ENCODE measurements around the gene OR4N5. TPM values are rescaled to one million over a fixed set of nuclear protein-coding genes. Genes with fewer than 3 reads are reported as not detected.

Gene OR4N5
- total RNA-seq, 4 donors from 2014 or later: not detected

GRCh38 chr14:20180486-20180885 is 41.9 kb downstream of the OR4N5 start:
- no peaks in the 10 kb centered on the region for H3K36me3 ChIP-seq
- no peaks in the 10 kb centered on the region for H3K4me1 ChIP-seq
- no peak for TF ChIP-seq POLR2A (IDR thresholded peaks at IDR 0.05)
- TF ChIP-seq, protein P1, sequence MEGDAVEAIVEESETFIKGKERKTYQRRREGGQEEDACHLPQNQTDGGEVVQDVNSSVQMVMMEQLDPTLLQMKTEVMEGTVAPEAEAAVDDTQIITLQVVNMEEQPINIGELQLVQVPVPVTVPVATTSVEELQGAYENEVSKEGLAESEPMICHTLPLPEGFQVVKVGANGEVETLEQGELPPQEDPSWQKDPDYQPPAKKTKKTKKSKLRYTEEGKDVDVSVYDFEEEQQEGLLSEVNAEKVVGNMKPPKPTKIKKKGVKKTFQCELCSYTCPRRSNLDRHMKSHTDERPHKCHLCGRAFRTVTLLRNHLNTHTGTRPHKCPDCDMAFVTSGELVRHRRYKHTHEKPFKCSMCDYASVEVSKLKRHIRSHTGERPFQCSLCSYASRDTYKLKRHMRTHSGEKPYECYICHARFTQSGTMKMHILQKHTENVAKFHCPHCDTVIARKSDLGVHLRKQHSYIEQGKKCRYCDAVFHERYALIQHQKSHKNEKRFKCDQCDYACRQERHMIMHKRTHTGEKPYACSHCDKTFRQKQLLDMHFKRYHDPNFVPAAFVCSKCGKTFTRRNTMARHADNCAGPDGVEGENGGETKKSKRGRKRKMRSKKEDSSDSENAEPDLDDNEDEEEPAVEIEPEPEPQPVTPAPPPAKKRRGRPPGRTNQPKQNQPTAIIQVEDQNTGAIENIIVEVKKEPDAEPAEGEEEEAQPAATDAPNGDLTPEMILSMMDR (IDR thresholded peaks at IDR 0.05): no peak
- H3K9me3 ChIP-seq: no peaks in the 10 kb centered on the region
- no peak overlapping the region for H3K27ac ChIP-seq
- no peak for DNase-seq
- H3K4me3 ChIP-seq: no peak overlapping the region
- no peaks in the 10 kb centered on the region for H3K27me3 ChIP-seq

GRCh38 chr14:20184181-20184580 is 45.6 kb downstream of the OR4N5 start:
- H3K4me1 ChIP-seq: no peaks in the 10 kb centered on the region
- TF ChIP-seq, protein P1 (IDR thresholded peaks at IDR 0.05): no peak
- no peak for TF ChIP-seq POLR2A (IDR thresholded peaks at IDR 0.05)
- no peaks in the 10 kb centered on the region for H3K27me3 ChIP-seq
- no peak overlapping the region for H3K27ac ChIP-seq
- no peak for DNase-seq
- no peak overlapping the region for H3K4me3 ChIP-seq
- H3K36me3 ChIP-seq: no peaks in the 10 kb centered on the region
- H3K9me3 ChIP-seq: no peaks in the 10 kb centered on the region

DNA sequence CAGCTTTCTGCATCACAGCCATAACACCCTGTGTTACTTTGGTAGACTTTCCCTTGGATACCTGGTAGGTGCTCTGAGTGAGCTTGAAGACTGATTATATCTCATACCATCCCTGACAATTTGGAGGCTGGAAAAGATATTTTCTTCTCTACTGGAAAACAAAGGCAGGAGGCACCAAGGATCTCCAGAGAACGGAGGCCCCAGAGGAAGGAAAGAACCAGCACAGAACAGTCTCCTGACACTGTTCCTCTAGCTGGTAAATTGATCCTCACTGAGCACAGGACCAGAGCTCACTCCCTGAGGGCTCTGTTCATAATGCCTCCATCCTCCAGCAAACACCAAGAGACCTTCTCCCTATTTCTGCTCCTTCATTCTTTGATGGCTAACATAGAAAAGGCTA is 52.0 kb downstream of the OR4N5 start, which contains the start of gene OR11G2:
OR11G2 (plus strand) TSS at position 301 of the 400 bp plus-strand sequence. CDS start 6,542 bp downstream, outside the sequence.
- Histone ChIP-seq H3K27ac (no peak within 1 kb of the TSS), H3K4me1 (no peaks in the 10 kb centered on the region), H3K9me3 (no peaks in the 10 kb centered on the region), H3K27me3 (no peaks in the 10 kb centered on the region), H3K4me3 (no peak within 1 kb of the TSS), H3K36me3 (no peaks in the 10 kb centered on the region)
- DNase-seq: no peak
- TF ChIP-seq POLR2A (IDR thresholded peaks at IDR 0.05): no peak
- TF ChIP-seq, protein P1 (IDR thresholded peaks at IDR 0.05): no peak

- H3K27me3 ChIP-seq: no peaks in the 10 kb centered on the region
- no peak overlapping the region for H3K27ac ChIP-seq
- DNase-seq: no peak
- no peaks in the 10 kb centered on the region for H3K4me1 ChIP-seq
- TF ChIP-seq, protein P1 (IDR thresholded peaks at IDR 0.05): no peak
- TF ChIP-seq POLR2A (IDR thresholded peaks at IDR 0.05): no peak
- no peaks in the 10 kb centered on the region for H3K9me3 ChIP-seq
- H3K4me3 ChIP-seq: no peak overlapping the region
- H3K36me3 ChIP-seq: no peaks in the 10 kb centered on the region
These were observed 52.8 kb downstream of the OR4N5 start for GRCh38 chr14:20191396-20191795.

DNA sequence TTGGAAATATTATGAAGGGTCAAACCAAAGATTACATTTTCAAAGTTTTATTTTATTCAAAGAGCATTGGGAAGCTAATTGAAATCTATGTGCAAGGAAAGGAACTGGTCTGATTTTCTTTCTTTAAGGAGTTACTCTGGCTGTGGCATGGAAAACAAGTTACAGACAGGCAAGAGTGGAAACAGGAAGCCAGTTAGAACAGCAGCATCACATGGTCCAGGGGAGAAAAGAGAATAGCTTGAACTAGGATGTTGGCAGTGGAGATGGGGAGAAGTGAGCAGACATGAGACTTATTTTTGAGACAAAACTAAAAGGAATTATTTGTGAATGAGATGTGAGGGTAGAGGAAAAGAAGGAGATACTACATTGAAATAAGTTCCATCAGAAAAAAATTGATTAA is 55.5 kb downstream of the OR4N5 start:
- TF ChIP-seq POLR2A (IDR thresholded peaks at IDR 0.05): no peak
- TF ChIP-seq, protein P1 (IDR thresholded peaks at IDR 0.05): no peak
- no peak for DNase-seq
- H3K4me1 ChIP-seq: no peaks in the 10 kb centered on the region

More for the DNA sequence above, 55.5 kb downstream of the OR4N5 start:
- Histone ChIP-seq H3K4me3 (no peak overlapping the region), H3K27me3 (no peaks in the 10 kb centered on the region), H3K27ac (no peak overlapping the region), H3K36me3 (no peaks in the 10 kb centered on the region), H3K9me3 (no peaks in the 10 kb centered on the region)

Small RNA genes lying within 50 kb of the gene (small RNA-seq; reads per million reads assigned to genes)
- gene GTF2IP22 (0 reads per million in 2 donors), gene RNA5SP380 (0 reads per million in 2 donors)

Other genes with a start within 250 kb of the OR4N5 start
- gene OR4K5, start 218.2 kb upstream of the OR4N5 start, total RNA-seq: not detected
- gene OR4K1, start 207.9 kb upstream of the OR4N5 start, total RNA-seq: not detected
- not detected for gene OR4K15, start 163.2 kb upstream of the OR4N5 start, total RNA-seq
- not detected for gene OR4Q2, start 136.7 kb upstream of the OR4N5 start, total RNA-seq
- not detected for gene OR4K14, start 119.5 kb upstream of the OR4N5 start, total RNA-seq
- gene OR4K13, start 102.8 kb upstream of the OR4N5 start, total RNA-seq: not detected
- not detected for gene OR4L1, start 78.8 kb upstream of the OR4N5 start, total RNA-seq
- not detected for gene OR4K17, start 28.1 kb upstream of the OR4N5 start, total RNA-seq
- not detected for gene OR11G2, start 52.1 kb downstream of the OR4N5 start, total RNA-seq
- gene OR11H6, start 84.9 kb downstream of the OR4N5 start, total RNA-seq: not detected
- gene OR11H7, start 90.2 kb downstream of the OR4N5 start, total RNA-seq: not detected
- gene OR11H4, start 100.5 kb downstream of the OR4N5 start, total RNA-seq: not detected
- gene TTC5, start 167.1 kb downstream of the OR4N5 start, total RNA-seq: 10 to 100 TPM in 3 of 4 donors, 1 to 10 TPM in 1; 9.1 to 13.2 (median 11.6) TPM
- gene CCNB1IP1, start 194.5 kb downstream of the OR4N5 start, total RNA-seq: 10 to 100 TPM; 21.5 to 52.0 (median 28.4) TPM
- gene PARP2, start 204.8 kb downstream of the OR4N5 start, total RNA-seq: 10 to 100 TPM in 3 of 4 donors, 1 to 10 TPM in 1; 7.7 to 39.6 (median 14.2) TPM